GM23338 (cell line): ENCODE data around the gene GPR85. TPM values are rescaled to one million over a fixed set of nuclear protein-coding genes. Genes with fewer than 3 reads are reported as not detected.

Experiments
- ATAC-seq: fragments of 200-7000 bp; cut with Tn5 transposase; 3 replicates; pipeline ENCODE4 v1.9.1; 2020
- DNase-seq: peaks from one replicate; pipeline ENCODE4 v3.0.0-alpha.2; 2015; ENCODE audit warnings: low spot score
- H2AFZ ChIP-seq: fragments of 200-600 bp; sonication (generic); 2 replicates; pipeline ENCODE4 v1.8.0; 2016; ENCODE audit warnings: antibody characterized with exemption, mild to moderate bottlenecking, moderate library complexity
- H3F3A ChIP-seq: fragments of 200-600 bp; sonication (generic); replicated peaks from 2 replicates; pipeline ENCODE4 v1.8.0; 2017; ENCODE audit warnings: antibody characterized with exemption, mixed run types, low read depth
- H3K27ac ChIP-seq: fragments of 200-600 bp; sonication (generic); 2 replicates; pipeline ENCODE4 v1.6.1; 2016; ENCODE audit warnings: low read depth
- H3K27me3 ChIP-seq: fragments of 200-600 bp; sonication (generic); 2 replicates; pipeline ENCODE4 v1.8.0; 2016; ENCODE audit warnings: mild to moderate bottlenecking, mixed run types, moderate library complexity; ENCODE audit not compliant: insufficient read depth
- H3K36me3 ChIP-seq: fragments of 200-600 bp; sonication (generic); 2 replicates; pipeline ENCODE4 v1.8.0; 2016; ENCODE audit warnings: mild to moderate bottlenecking; ENCODE audit not compliant: insufficient read depth
- H3K4me1 ChIP-seq: fragments of 200-600 bp; sonication (generic); 2 replicates; pipeline ENCODE4 v1.8.0; 2016; ENCODE audit warnings: mild to moderate bottlenecking, moderate library complexity; ENCODE audit not compliant: insufficient read depth
- H3K4me2 ChIP-seq: fragments of 200-600 bp; sonication (generic); 2 replicates; pipeline ENCODE4 v1.7.1; 2017; ENCODE audit warnings: mixed run types
- H3K4me3 ChIP-seq: fragments of 200-600 bp; sonication (generic); 2 replicates; pipeline ENCODE4 v1.6.1; 2016; ENCODE audit warnings: mixed run types
- H3K79me2 ChIP-seq: fragments of 200-600 bp; sonication (generic); replicated peaks from 2 replicates; pipeline ENCODE4 v1.8.0; 2017; ENCODE audit warnings: mild to moderate bottlenecking; ENCODE audit not compliant: insufficient read depth
- H3K9me2 ChIP-seq: fragments of 200-600 bp; sonication (generic); 2 replicates; pipeline ENCODE4 v1.8.0; 2017; ENCODE audit not compliant: insufficient read depth
- H4K20me1 ChIP-seq: fragments of 200-600 bp; sonication (generic); replicated peaks from 2 replicates; pipeline ENCODE4 v1.8.0; 2017; ENCODE audit warnings: mild to moderate bottlenecking; ENCODE audit not compliant: insufficient read depth
- H3K27ac Mint-ChIP-seq: 2 replicates; pipeline ENCODE4 v1.8.0; 2020; ENCODE audit warnings: inconsistent platforms, mild to moderate bottlenecking, moderate library complexity, mixed read lengths
- H3K27me3 Mint-ChIP-seq: 3 replicates; pipeline ENCODE4 v1.8.0; 2022; ENCODE audit warnings: low read depth, mild to moderate bottlenecking, moderate library complexity, mixed read lengths, inconsistent platforms; ENCODE audit not compliant: insufficient read depth, poor library complexity
- H3K36me3 Mint-ChIP-seq: 3 replicates; pipeline ENCODE4 v1.8.0; 2021; ENCODE audit warnings: low read depth, mild to moderate bottlenecking, inconsistent platforms, moderate library complexity, mixed read lengths
- H3K4me1 Mint-ChIP-seq: 3 replicates; pipeline ENCODE4 v1.8.0; 2020; ENCODE audit warnings: mild to moderate bottlenecking, inconsistent platforms, mixed read lengths
- H3K4me3 Mint-ChIP-seq: 3 replicates; pipeline ENCODE4 v1.8.0; 2021; ENCODE audit warnings: moderate library complexity, mild to moderate bottlenecking, inconsistent platforms, mixed read lengths
- H3K9me3 Mint-ChIP-seq: 3 replicates; pipeline ENCODE4 v1.8.0; 2020; ENCODE audit warnings: moderate library complexity, mild to moderate bottlenecking, inconsistent platforms, mixed read lengths
- EZH2 ChIP-seq: fragments of 200-600 bp; sonication (generic); IDR thresholded peaks from one replicate; pipeline ENCODE4 v1.8.0; 2017; ENCODE audit warnings: antibody characterized with exemption, mild to moderate bottlenecking, low read depth; ENCODE audit not compliant: unreplicated experiment
- EZH2phosphoT487 ChIP-seq: fragments of 200-600 bp; sonication (generic); IDR thresholded peaks from one replicate; pipeline ENCODE4 v1.8.1; 2018; ENCODE audit warnings: antibody characterized with exemption; ENCODE audit not compliant: unreplicated experiment
- JUNB ChIP-seq: IDR thresholded peaks from one replicate; pipeline ENCODE4 v1.6.1; 2016; ENCODE audit warnings: antibody characterized with exemption; ENCODE audit not compliant: unreplicated experiment
- NANOG ChIP-seq: IDR thresholded peaks from 2 replicates; pipeline ENCODE4 v1.6.1; 2016; ENCODE audit warnings: antibody characterized with exemption, borderline replicate concordance
- STAT1 ChIP-seq: IDR thresholded peaks from one replicate; pipeline ENCODE4 v1.6.1; 2016; ENCODE audit warnings: antibody characterized with exemption; ENCODE audit not compliant: unreplicated experiment
- polyA plus RNA-seq: library from polyadenylated mRNA; unstranded; fragments of >200 nt; fragmentation: Nextera tagmentation; extraction: Ambion mirVana; gene quantifications from 2 replicates; pipeline ENCODE4 v1.2.1, GENCODE V29; 2016
- total RNA-seq: library from RNA; depleted of rRNA; stranded (reverse); fragments of >200 nt; shearing (Covaris generic); gene quantifications from 2 replicates; pipeline ENCODE4 v1.2.3, GENCODE V29; 2014
- TF ChIP-seq, protein P1 (sequence below): fragments of 250-450 bp; sonication (Bioruptor Pico); IDR thresholded peaks from 2 replicates; pipeline ENCODE4 v1.5.0; 2020; ENCODE audit warnings: mild to moderate bottlenecking, moderate library complexity
- TF ChIP-seq, protein P2 (sequence below), 2 experiments: fragments of 200-600 bp in 1 of 2; sonication (generic) in 1 of 2; conservative IDR thresholded peaks; 2 replicates each; pipeline versions ENCODE4 v1.5.1 to v1.6.1; 2016 to 2017; ENCODE audit warnings: antibody characterized with exemption in 2 of 2, low read depth in 2 of 2, mild to moderate bottlenecking in 2 of 2, moderate library complexity in 1 of 2
- TF ChIP-seq, protein P3 (sequence below): IDR thresholded peaks from one replicate; pipeline ENCODE4 v1.6.1; 2018; ENCODE audit warnings: antibody characterized with exemption; ENCODE audit not compliant: unreplicated experiment

The GPR85 gene
- total and polyA plus RNA-seq, 2 experiments from 2014 or later = 0.16 to 0.35 TPM

DNA sequence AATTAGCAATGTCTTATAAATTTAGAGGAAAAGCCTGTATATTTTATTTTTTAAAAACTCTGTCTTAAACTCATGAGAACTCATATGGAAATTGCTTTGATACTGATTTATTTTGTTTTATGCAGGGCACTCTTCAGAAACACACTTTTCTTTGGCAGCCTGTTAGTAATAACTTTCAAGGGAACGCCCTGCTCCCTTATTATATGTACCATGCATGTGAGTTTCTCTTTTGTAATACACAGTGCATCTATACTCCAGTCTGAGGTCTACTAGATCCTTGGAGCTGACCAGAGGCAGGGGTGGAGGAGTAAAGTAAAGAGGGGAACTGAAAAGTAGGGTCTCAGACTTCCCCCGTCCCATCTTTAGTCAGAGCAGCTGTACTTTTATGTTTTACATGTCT lies 40.2 kb downstream of the GPR85 start (continued):
- TF ChIP-seq, protein P1, sequence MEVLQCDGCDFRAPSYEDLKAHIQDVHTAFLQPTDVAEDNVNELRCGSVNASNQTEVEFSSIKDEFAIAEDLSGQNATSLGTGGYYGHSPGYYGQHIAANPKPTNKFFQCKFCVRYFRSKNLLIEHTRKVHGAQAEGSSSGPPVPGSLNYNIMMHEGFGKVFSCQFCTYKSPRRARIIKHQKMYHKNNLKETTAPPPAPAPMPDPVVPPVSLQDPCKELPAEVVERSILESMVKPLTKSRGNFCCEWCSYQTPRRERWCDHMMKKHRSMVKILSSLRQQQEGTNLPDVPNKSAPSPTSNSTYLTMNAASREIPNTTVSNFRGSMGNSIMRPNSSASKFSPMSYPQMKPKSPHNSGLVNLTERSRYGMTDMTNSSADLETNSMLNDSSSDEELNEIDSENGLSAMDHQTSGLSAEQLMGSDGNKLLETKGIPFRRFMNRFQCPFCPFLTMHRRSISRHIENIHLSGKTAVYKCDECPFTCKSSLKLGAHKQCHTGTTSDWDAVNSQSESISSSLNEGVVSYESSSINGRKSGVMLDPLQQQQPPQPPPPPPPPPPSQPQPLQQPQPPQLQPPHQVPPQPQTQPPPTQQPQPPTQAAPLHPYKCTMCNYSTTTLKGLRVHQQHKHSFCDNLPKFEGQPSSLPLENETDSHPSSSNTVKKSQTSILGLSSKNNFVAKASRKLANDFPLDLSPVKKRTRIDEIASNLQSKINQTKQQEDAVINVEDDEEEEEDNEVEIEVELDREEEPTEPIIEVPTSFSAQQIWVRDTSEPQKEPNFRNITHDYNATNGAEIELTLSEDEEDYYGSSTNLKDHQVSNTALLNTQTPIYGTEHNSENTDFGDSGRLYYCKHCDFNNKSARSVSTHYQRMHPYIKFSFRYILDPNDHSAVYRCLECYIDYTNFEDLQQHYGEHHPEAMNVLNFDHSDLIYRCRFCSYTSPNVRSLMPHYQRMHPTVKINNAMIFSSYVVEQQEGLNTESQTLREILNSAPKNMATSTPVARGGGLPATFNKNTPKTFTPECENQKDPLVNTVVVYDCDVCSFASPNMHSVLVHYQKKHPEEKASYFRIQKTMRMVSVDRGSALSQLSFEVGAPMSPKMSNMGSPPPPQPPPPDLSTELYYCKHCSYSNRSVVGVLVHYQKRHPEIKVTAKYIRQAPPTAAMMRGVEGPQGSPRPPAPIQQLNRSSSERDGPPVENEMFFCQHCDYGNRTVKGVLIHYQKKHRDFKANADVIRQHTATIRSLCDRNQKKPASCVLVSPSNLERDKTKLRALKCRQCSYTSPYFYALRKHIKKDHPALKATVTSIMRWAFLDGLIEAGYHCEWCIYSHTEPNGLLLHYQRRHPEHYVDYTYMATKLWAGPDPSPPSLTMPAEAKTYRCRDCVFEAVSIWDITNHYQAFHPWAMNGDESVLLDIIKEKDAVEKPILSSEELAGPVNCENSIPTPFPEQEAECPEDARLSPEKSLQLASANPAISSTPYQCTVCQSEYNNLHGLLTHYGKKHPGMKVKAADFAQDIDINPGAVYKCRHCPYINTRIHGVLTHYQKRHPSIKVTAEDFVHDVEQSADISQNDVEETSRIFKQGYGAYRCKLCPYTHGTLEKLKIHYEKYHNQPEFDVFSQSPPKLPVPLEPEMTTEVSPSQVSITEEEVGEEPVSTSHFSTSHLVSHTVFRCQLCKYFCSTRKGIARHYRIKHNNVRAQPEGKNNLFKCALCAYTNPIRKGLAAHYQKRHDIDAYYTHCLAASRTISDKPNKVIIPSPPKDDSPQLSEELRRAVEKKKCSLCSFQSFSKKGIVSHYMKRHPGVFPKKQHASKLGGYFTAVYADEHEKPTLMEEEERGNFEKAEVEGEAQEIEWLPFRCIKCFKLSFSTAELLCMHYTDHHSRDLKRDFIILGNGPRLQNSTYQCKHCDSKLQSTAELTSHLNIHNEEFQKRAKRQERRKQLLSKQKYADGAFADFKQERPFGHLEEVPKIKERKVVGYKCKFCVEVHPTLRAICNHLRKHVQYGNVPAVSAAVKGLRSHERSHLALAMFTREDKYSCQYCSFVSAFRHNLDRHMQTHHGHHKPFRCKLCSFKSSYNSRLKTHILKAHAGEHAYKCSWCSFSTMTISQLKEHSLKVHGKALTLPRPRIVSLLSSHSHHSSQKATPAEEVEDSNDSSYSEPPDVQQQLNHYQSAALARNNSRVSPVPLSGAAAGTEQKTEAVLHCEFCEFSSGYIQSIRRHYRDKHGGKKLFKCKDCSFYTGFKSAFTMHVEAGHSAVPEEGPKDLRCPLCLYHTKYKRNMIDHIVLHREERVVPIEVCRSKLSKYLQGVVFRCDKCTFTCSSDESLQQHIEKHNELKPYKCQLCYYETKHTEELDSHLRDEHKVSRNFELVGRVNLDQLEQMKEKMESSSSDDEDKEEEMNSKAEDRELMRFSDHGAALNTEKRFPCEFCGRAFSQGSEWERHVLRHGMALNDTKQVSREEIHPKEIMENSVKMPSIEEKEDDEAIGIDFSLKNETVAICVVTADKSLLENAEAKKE (CRISPR knock-in tag) = no peak
- TF ChIP-seq STAT1 (no peak), NANOG (no peak), JUNB (no peak), EZH2 (no peak)
- TF ChIP-seq, protein P2, sequence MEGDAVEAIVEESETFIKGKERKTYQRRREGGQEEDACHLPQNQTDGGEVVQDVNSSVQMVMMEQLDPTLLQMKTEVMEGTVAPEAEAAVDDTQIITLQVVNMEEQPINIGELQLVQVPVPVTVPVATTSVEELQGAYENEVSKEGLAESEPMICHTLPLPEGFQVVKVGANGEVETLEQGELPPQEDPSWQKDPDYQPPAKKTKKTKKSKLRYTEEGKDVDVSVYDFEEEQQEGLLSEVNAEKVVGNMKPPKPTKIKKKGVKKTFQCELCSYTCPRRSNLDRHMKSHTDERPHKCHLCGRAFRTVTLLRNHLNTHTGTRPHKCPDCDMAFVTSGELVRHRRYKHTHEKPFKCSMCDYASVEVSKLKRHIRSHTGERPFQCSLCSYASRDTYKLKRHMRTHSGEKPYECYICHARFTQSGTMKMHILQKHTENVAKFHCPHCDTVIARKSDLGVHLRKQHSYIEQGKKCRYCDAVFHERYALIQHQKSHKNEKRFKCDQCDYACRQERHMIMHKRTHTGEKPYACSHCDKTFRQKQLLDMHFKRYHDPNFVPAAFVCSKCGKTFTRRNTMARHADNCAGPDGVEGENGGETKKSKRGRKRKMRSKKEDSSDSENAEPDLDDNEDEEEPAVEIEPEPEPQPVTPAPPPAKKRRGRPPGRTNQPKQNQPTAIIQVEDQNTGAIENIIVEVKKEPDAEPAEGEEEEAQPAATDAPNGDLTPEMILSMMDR (conservative IDR thresholded peaks at IDR 0.05; ENCODE audit: low read depth in 2 of 2) = no peak

GRCh38 chr7:113045379-113045778 lies 41.2 kb downstream of the GPR85 start:
- DNase-seq = no peak
- Histone ChIP-seq H3K27ac (no peak overlapping the region), H3K79me2 (no peaks in the 10 kb centered on the region), H3K4me1 (peaks cover 3% of the 10 kb centered on the region; the same call in 1 of the 2 replicates), H3K4me2 (no peak overlapping the region), H3K27me3 (no peaks in the 10 kb centered on the region), H3K36me3 (no peaks in the 10 kb centered on the region), H2AFZ (no peak overlapping the region), H3F3A (no peaks in the 10 kb centered on the region), H3K9me2 (no peaks in the 10 kb centered on the region), H4K20me1 (no peaks in the 10 kb centered on the region), H3K4me3 (no peak overlapping the region)
- Mint-ChIP-seq H3K4me1 (peaks cover 17% of the 10 kb centered on the region), H3K9me3 (no peaks in the 10 kb centered on the region), H3K27ac (no peak overlapping the region), H3K4me3 (no peak overlapping the region), H3K36me3 (no peaks in the 10 kb centered on the region), H3K27me3 (peaks cover 2% of the 10 kb centered on the region)
- ATAC-seq = no peak
- TF ChIP-seq NANOG (no peak), JUNB (no peak), EZH2phosphoT487 (no peak)
- TF ChIP-seq, protein P3, sequence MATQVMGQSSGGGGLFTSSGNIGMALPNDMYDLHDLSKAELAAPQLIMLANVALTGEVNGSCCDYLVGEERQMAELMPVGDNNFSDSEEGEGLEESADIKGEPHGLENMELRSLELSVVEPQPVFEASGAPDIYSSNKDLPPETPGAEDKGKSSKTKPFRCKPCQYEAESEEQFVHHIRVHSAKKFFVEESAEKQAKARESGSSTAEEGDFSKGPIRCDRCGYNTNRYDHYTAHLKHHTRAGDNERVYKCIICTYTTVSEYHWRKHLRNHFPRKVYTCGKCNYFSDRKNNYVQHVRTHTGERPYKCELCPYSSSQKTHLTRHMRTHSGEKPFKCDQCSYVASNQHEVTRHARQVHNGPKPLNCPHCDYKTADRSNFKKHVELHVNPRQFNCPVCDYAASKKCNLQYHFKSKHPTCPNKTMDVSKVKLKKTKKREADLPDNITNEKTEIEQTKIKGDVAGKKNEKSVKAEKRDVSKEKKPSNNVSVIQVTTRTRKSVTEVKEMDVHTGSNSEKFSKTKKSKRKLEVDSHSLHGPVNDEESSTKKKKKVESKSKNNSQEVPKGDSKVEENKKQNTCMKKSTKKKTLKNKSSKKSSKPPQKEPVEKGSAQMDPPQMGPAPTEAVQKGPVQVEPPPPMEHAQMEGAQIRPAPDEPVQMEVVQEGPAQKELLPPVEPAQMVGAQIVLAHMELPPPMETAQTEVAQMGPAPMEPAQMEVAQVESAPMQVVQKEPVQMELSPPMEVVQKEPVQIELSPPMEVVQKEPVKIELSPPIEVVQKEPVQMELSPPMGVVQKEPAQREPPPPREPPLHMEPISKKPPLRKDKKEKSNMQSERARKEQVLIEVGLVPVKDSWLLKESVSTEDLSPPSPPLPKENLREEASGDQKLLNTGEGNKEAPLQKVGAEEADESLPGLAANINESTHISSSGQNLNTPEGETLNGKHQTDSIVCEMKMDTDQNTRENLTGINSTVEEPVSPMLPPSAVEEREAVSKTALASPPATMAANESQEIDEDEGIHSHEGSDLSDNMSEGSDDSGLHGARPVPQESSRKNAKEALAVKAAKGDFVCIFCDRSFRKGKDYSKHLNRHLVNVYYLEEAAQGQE = no peak
- TF ChIP-seq, protein P2 (conservative IDR thresholded peaks at IDR 0.05; ENCODE audit: low read depth in 2 of 2) = no peak
